ENCODE data around the gene CFAP300. TPM values are rescaled to one million over a fixed set of nuclear protein-coding genes. Genes with fewer than 3 reads are reported as not detected.

Gene CFAP300
- total RNA-seq, 1 donor from 2014 or later, result 7.2 TPM

DNA sequence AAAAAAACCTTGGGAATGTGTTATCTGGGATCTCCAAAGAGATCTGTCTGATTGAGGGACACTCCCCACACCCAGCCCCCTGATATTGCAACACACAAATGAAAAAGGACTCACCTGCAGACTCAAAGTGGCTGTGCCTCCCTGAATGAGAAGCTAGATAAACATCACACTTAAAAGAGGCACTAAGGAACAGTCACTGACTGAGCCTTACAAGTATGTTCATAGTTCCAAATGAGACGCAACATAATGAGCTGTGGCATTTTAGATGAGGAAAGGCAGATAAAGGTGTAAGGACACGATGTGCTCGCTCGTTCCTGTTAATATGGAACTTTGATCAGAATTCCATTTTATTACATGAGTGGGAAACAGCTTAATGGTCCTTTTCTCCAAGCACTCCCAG lies 21.0 kb upstream of the CFAP300 start:
- Histone ChIP-seq H3K27ac (no peak overlapping the region), H3K4me1 (peaks cover 7% of the 10 kb centered on the region), H3K4me3 (no peak overlapping the region), H3K9me3 (no peaks in the 10 kb centered on the region), H3K36me3 (no peaks in the 10 kb centered on the region), H3K27me3 (ENCODE audit: low read depth) (no peaks in the 10 kb centered on the region)
- intact Hi-C loops (cut with DNase I), result no loop called here
- no peak for DNase-seq
- TF ChIP-seq, protein P1, sequence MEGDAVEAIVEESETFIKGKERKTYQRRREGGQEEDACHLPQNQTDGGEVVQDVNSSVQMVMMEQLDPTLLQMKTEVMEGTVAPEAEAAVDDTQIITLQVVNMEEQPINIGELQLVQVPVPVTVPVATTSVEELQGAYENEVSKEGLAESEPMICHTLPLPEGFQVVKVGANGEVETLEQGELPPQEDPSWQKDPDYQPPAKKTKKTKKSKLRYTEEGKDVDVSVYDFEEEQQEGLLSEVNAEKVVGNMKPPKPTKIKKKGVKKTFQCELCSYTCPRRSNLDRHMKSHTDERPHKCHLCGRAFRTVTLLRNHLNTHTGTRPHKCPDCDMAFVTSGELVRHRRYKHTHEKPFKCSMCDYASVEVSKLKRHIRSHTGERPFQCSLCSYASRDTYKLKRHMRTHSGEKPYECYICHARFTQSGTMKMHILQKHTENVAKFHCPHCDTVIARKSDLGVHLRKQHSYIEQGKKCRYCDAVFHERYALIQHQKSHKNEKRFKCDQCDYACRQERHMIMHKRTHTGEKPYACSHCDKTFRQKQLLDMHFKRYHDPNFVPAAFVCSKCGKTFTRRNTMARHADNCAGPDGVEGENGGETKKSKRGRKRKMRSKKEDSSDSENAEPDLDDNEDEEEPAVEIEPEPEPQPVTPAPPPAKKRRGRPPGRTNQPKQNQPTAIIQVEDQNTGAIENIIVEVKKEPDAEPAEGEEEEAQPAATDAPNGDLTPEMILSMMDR (IDR thresholded peaks at IDR 0.05), result no peak
- ATAC-seq, result peak; percentile 86 to 93

DNA sequence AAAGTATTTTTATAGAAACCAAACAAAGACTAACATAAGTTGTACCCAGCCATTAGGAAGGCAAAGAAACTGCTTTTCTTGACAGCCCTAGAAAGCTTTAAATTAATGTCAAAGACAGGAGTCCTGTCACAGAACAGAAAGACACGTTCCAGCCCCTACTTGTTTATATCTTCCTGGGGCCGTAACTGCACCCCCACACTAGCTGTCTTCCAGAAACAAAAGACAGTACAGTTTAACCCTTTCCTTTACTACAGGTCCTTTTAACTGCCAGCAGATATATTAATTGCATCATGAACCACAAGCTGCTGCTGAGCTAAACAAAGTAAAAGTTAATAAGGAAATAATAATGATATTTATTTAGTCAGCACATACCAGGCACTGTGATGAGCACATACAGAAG lies 20.3 kb upstream of the CFAP300 start:
- ATAC-seq (no peak), DNase-seq (no peak)
- TF ChIP-seq, protein P1 (IDR thresholded peaks at IDR 0.05), result no peak
- Histone ChIP-seq H3K4me3 (no peak overlapping the region), H3K36me3 (no peaks in the 10 kb centered on the region), H3K4me1 (peaks cover 7% of the 10 kb centered on the region), H3K9me3 (no peaks in the 10 kb centered on the region), H3K27me3 (ENCODE audit: low read depth) (no peaks in the 10 kb centered on the region), H3K27ac (no peak overlapping the region)
- intact Hi-C loops (cut with DNase I), result no loop called here

DNA sequence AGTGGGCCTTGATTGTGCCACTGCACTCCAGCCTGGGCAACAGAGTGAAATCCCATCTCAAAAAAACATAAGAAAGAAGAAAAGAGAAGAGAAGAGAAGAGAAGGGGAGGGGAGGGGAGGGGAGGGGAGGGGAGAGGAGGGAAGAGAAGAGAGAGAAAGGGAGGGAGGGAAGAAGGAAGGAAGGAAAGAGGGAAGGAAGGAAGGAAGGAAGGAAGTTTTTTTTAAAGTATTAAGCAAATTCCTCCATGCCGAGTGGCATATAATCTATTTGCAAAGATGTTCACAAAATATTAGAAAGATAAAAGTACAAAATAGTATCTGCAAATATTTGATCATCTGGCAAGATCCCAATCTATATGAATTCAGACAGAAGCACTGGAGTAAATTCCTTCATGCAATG lies 10.5 kb upstream of the CFAP300 start:
- no peaks in the 10 kb centered on the region for H3K36me3 ChIP-seq
- H3K4me1 ChIP-seq, result no peaks in the 10 kb centered on the region
- TF ChIP-seq, protein P1 (IDR thresholded peaks at IDR 0.05), result no peak
- ATAC-seq (no peak), DNase-seq (no peak)
- H3K27me3 ChIP-seq (ENCODE audit: low read depth), result no peaks in the 10 kb centered on the region
- no peak overlapping the region for H3K27ac ChIP-seq
- no peaks in the 10 kb centered on the region for H3K9me3 ChIP-seq
- H3K4me3 ChIP-seq, result no peak overlapping the region
- intact Hi-C loops (cut with DNase I), result no loop called here

DNA sequence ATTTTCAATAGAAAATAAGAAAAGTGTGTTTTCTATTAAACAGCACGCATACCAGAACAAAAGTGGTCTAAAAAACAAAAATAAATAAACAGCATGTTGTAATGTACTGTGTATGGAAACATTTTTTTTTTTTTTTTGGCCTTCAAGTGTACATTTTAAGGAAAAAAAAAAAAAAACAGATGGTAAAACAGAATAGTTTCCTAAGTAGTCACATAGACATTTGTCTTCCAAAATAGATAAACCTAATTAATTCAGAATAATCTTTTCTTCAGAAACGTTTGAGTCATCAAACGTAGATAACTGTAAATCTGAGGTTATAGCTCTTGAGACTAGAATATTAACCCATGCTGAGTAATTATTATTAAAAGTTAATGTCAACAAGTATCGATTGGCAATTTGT lies 396 bp upstream of the CFAP300 start:
- DNase-seq (no peak), ATAC-seq (no peak)
- Histone ChIP-seq H3K27me3 (ENCODE audit: low read depth) (peaks cover 8% of the 10 kb centered on the region), H3K27ac (no peak overlapping the region), H3K4me1 (peaks cover 6% of the 10 kb centered on the region), H3K36me3 (no peaks in the 10 kb centered on the region), H3K4me3 (peak overlapping the region; percentile 57), H3K9me3 (no peaks in the 10 kb centered on the region)
- TF ChIP-seq, protein P1 (IDR thresholded peaks at IDR 0.05), result no peak
- intact Hi-C loops (cut with DNase I), result no loop called here

DNA sequence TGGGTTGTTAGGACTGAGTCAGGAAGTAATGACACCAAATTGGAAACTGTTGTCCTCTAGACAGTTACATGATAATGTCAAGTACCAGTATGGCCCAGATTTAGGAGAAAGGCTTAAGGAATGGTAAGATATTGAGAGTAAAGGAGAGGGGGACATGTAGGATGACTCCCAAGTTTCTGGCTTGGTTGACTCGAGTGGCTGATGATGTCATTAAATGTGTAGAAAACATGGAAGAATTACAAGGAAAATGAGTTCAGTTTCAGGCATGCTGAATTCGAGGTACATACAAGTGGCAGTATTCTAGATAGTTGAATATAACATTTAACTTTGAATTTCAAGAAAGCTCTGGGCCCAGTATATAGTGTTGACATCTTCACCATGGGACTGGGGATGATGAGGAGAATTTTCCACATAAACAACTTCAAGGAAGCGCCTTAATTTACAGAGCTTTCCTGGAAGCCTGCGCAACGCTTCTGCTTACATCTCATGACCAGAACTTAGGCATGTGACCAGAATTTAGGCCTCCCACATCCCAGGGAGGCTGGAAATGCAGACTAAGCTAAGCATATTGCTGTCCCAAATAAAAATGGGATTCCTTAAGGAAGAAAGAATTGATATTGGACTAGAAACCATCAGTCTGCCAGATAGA lies 3.8 kb downstream of the CFAP300 start:
- intact Hi-C loops (cut with DNase I), result no loop called here

More for the DNA sequence above, 3.8 kb downstream of the CFAP300 start:
- Histone ChIP-seq H3K9me3 (no peaks in the 10 kb centered on the region), H3K27me3 (ENCODE audit: low read depth) (peaks cover 8% of the 10 kb centered on the region), H3K4me3 (no peak overlapping the region), H3K27ac (no peak overlapping the region), H3K36me3 (no peaks in the 10 kb centered on the region), H3K4me1 (peaks cover 6% of the 10 kb centered on the region)
- ATAC-seq (no peak), DNase-seq (no peak)
- TF ChIP-seq, protein P1 (IDR thresholded peaks at IDR 0.05), result no peak

Data from lower lobe of right lung (tissue), 2 donors.